ENCODE measurements around the gene ARAP1. TPM values are rescaled to one million over a fixed set of nuclear protein-coding genes. Genes with fewer than 3 reads are reported as not detected.
"Not testable (repeated sequence)": the region's sequence is repeated elsewhere in the genome, so short reads cannot be mapped to it uniquely, and the experiment has no call there.

ARAP1 gene
- total and polyA plus RNA-seq, 8 donors, result 32.2 to 201 (median 69.8) TPM

DNA sequence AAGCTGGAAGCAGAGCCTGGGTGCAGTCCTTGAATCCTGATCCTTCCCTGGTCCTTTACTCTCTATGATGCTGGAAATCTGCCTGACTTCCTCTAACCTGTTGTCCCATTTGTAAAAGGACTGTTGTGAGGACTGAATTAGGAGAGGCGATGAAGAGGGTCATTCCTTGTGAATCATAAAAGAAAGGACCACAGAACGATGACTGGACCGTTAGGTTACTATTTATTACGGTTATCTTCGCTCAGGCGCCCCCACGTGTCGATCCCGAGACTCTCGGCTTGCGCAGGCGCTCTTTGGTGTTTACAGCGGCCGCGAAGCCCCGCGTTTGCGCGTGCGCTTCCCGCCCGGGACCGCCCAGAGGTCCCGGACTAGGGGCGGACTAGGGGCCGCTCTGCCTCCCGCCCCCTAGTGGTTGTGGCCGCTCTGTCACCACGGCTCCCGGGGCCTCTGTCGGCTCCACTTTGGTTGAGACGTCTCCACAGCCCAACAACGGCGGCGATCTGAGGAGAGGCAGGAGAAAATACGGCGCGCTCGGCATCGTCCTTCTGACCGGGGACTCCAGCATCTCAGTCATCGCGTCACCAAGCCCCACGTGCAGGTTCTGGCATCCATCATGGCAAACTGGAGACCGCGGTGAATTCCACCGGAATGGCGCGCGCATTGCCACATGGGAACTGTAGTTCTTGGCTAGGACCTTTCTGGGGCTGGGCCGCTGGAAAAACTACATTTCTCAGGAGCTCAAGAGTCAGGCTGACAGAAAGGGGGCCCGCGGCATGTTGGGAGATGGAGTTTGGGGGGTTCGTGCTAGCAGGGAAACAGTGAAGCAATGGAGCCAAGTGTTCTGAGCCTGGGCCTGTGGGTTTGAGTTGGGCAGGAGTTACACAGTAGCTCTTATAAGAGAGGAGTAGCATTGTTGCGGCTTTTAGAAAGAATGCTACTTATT, 41.5 kb upstream of the ARAP1 start, which contains the start of gene STARD10:
TSS of gene STARD10 (minus strand) at position 623 of the 943 bp plus-strand sequence. CDS start 12,866 bp downstream, outside the sequence.
- Histone ChIP-seq H3K36me3 (no peaks in the 10 kb centered on the region), H3K4me1 (peaks cover 25 to 55% (median 41%) of the 10 kb centered on the region in 4 donors), H3K27me3 (no peaks in the 10 kb centered on the region), H3K9me3 (no peaks in the 10 kb centered on the region), H3K4me3 (peak within 1 kb of the TSS; percentile 59 to 75 (median 62)), H3K27ac (peak within 1 kb of the TSS; percentile 91 to 95 (median 94))
- DNase-seq, result peak; percentile 97 to 99
- intact Hi-C loops (cut with DNase I; ENCODE audit: low total_unique reads), result no loop called here
- TF ChIP-seq POLR2AphosphoS5 (IDR thresholded peaks at IDR 0.05) (peak; percentile 34 to 82 (median 74)), EP300 (IDR thresholded peaks at IDR 0.05) (no peak), POLR2A (IDR thresholded peaks at IDR 0.05) (no peak)
- TF ChIP-seq, protein P1, sequence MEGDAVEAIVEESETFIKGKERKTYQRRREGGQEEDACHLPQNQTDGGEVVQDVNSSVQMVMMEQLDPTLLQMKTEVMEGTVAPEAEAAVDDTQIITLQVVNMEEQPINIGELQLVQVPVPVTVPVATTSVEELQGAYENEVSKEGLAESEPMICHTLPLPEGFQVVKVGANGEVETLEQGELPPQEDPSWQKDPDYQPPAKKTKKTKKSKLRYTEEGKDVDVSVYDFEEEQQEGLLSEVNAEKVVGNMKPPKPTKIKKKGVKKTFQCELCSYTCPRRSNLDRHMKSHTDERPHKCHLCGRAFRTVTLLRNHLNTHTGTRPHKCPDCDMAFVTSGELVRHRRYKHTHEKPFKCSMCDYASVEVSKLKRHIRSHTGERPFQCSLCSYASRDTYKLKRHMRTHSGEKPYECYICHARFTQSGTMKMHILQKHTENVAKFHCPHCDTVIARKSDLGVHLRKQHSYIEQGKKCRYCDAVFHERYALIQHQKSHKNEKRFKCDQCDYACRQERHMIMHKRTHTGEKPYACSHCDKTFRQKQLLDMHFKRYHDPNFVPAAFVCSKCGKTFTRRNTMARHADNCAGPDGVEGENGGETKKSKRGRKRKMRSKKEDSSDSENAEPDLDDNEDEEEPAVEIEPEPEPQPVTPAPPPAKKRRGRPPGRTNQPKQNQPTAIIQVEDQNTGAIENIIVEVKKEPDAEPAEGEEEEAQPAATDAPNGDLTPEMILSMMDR (IDR thresholded peaks at IDR 0.05), result peak in 6 of 7 experiments; percentile 93 to 100 (median 98)
- WGBS, 5 donors, result 1 to 3% (median 1%) methylated on average over 30 to 55 of the region's 55 CpGs

DNA sequence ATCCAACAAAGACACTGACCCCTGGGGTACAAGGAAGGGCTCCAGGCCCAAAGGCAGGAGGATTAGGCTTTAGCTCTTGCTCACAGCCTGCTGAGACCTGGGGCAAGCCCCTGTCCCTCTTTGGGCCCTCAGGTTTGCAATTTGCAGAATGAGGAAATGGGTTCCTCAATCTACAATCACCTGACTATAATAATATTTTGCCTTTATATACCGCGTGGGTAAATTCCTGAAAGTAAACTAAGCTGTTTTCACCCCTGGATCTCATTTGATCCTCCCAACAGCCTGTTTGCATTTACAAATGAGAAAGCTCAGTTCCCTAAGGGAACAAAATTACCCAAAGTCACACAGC, 40.8 kb upstream of the ARAP1 start:
- peaks cover 29 to 61% (median 47%) of the 10 kb centered on the region in 4 donors for H3K4me1 ChIP-seq
- no peaks in the 10 kb centered on the region for H3K27me3 ChIP-seq
- DNase-seq, result no peak
- peak overlapping the region in 3 of 4 donors; percentile 60 to 75 (median 63) for H3K4me3 ChIP-seq
- WGBS, 5 donors, result 31 to 59% (median 46%) methylated on average over 2 of the region's 2 CpGs
- H3K36me3 ChIP-seq, result no peaks in the 10 kb centered on the region
- intact Hi-C loops (cut with DNase I; ENCODE audit: low total_unique reads), result no loop called here
- H3K9me3 ChIP-seq, result no peaks in the 10 kb centered on the region
- peak overlapping the region; percentile 9 to 95 (median 91) for H3K27ac ChIP-seq
- TF ChIP-seq, protein P1 (IDR thresholded peaks at IDR 0.05), result no peak
- TF ChIP-seq POLR2A (IDR thresholded peaks at IDR 0.05), result no peak
- TF ChIP-seq EP300 (IDR thresholded peaks at IDR 0.05), result no peak
- TF ChIP-seq POLR2AphosphoS5 (IDR thresholded peaks at IDR 0.05), result no peak

DNA sequence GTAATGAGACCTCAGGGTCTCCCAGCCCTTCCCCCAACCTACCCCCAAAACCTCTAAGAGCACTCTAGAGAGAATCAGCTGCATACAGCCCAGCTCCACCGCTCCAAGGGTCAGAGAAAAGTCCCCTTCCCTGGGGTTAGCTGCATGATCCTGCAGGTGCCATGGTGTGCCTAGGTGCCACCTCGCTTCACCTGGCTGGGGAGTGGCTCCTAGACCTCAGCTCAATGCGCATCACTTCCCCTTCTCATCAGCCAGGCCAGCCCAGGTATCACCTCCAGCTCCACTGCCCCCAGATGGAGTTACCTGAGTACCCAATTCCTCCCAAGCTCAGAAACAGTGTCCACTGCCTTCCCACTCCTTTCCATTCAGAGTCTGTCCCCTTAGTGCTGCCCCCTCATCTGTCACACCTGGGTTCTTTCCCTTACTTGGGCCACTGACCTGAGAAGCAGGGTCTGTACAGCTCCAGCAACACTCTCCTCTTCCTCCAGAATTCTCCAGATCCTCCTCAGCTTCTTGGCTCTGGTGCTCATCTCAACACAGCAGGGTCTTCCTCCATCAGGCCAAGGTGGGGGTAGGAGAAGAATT, 40.3 kb upstream of the ARAP1 start:
- WGBS, 5 donors, result 94 to 100% (median 96%) methylated on average over 2 to 3 of the region's 3 CpGs
- intact Hi-C loops (cut with DNase I; ENCODE audit: low total_unique reads), result no loop called here

DNA sequence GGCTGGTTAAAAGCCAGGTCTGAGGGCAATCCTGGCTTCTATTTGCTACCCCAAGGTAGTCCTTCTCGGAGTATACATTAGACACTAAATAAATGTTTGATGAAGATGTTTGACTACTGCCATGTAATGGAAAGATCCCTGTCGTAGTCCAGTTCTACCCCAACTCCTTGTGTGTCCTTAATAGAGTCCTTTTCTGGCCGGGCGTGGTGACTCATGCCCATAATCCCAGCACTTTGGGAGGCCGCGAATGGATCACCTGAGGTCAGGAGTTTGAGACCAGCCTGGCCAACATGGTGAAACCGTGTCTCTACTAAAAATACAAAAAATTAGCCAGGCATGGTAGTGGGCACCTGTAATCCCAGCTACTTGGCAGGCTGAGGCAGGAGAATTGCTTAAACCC, 39.0 kb upstream of the ARAP1 start:
- WGBS, 5 donors, result 36 to 76% (median 65%) methylated on average over 7 of the region's 7 CpGs
- H3K27ac ChIP-seq; H3K27me3 ChIP-seq; H3K36me3 ChIP-seq; DNase-seq; intact Hi-C loops (cut with DNase I; ENCODE audit: low total_unique reads); H3K4me3 ChIP-seq; H3K9me3 ChIP-seq: not testable (repeated sequence)
- peaks cover 40 to 80% (median 63%) of the 10 kb centered on the region in 4 donors for H3K4me1 ChIP-seq

More for the DNA sequence above, 40.3 kb upstream of the ARAP1 start:
- Histone ChIP-seq H3K27me3 (no peaks in the 10 kb centered on the region), H3K27ac (peak overlapping the region in 4 of 5 donors; percentile 91 to 95 (median 93)), H3K9me3 (no peaks in the 10 kb centered on the region), H3K4me3 (peak overlapping the region in 1 of 4 donors; percentile 63), H3K36me3 (no peaks in the 10 kb centered on the region), H3K4me1 (peaks cover 33 to 66% (median 52%) of the 10 kb centered on the region in 4 donors)
- TF ChIP-seq, protein P1 (IDR thresholded peaks at IDR 0.05), result no peak
- TF ChIP-seq POLR2AphosphoS5 (IDR thresholded peaks at IDR 0.05) (no peak), POLR2A (IDR thresholded peaks at IDR 0.05) (no peak), EP300 (IDR thresholded peaks at IDR 0.05) (no peak)
- DNase-seq, result peak in 1 of 2 donors; percentile 13
